SK-N-SH treated with all-trans-retinoic acid at 6 μM for 48 hours (cell line): ENCODE measurements around the gene PCSK2.

Source experiments
- ATAC-seq: fragments of 200-7000 bp; cut with Tn5 transposase; 3 replicates; pipeline ENCODE4 v1.9.1; 2020; ENCODE audit warnings: mild to moderate bottlenecking, moderate library complexity
- ARNTL ChIP-seq: fragments of 450-650 bp; formaldehyde crosslinking; IDR thresholded peaks from 2 replicates; pipeline ENCODE4 v1.5.0; 2020; ENCODE audit warnings: low read depth, mild to moderate bottlenecking, moderate library complexity, borderline replicate concordance
- BACH2 ChIP-seq: fragments of 250-450 bp; sonication (Bioruptor Pico); IDR thresholded peaks from 2 replicates; pipeline ENCODE4 v1.9.0; 2021; ENCODE audit warnings: mild to moderate bottlenecking, borderline replicate concordance
- CREB5 ChIP-seq: fragments of 250-450 bp; sonication (Bioruptor Pico); IDR thresholded peaks from 2 replicates; pipeline ENCODE4 v1.5.1; 2020; ENCODE audit warnings: low read depth, mild to moderate bottlenecking, moderate library complexity
- CSDC2 ChIP-seq: fragments of 250-450 bp; sonication (Bioruptor Pico); IDR thresholded peaks from 2 replicates; pipeline ENCODE4 v1.5.0; 2020; ENCODE audit warnings: mild to moderate bottlenecking, moderate library complexity
- ESRRG ChIP-seq: fragments of 250-450 bp; sonication (Bioruptor Pico); IDR thresholded peaks from 2 replicates; pipeline ENCODE4 v1.6.1; 2021; ENCODE audit warnings: mild to moderate bottlenecking
- ISL1 ChIP-seq: fragments of 250-450 bp; sonication (Bioruptor Pico); IDR thresholded peaks from 2 replicates; pipeline ENCODE4 v2.1.2; 2022; ENCODE audit warnings: mild to moderate bottlenecking, moderate library complexity
- OSR1 ChIP-seq: fragments of 250-450 bp; sonication (Bioruptor Pico); IDR thresholded peaks from 2 replicates; pipeline ENCODE4 v1.8.0; 2022; ENCODE audit warnings: moderate library complexity, mild to moderate bottlenecking, inconsistent platforms
- PATZ1 ChIP-seq: fragments of 250-450 bp; sonication (Bioruptor Pico); IDR thresholded peaks from 2 replicates; pipeline ENCODE4 v1.8.0; 2020; ENCODE audit warnings: mild to moderate bottlenecking, moderate library complexity, borderline replicate concordance
- POU6F1 ChIP-seq: fragments of 250-450 bp; sonication (Bioruptor Pico); IDR thresholded peaks from 2 replicates; pipeline ENCODE4 v1.8.0; 2021; ENCODE audit warnings: low read depth, mild to moderate bottlenecking, moderate library complexity, borderline replicate concordance
- SNAI2 ChIP-seq: fragments of 250-450 bp; sonication (Bioruptor Pico); IDR thresholded peaks from 2 replicates; pipeline ENCODE4 v1.5.0; 2020; ENCODE audit warnings: mild to moderate bottlenecking, moderate library complexity
- TCF4 ChIP-seq: fragments of 250-450 bp; sonication (Bioruptor Pico); IDR thresholded peaks from 2 replicates; pipeline ENCODE4 v1.8.0; 2021; ENCODE audit warnings: mild to moderate bottlenecking, moderate library complexity, borderline replicate concordance
- TOX ChIP-seq: fragments of 250-450 bp; sonication (Bioruptor Pico); IDR thresholded peaks from 2 replicates; pipeline ENCODE4 v1.8.0; 2021; ENCODE audit warnings: mild to moderate bottlenecking, moderate library complexity, borderline replicate concordance
- TSHZ2 ChIP-seq: fragments of 250-450 bp; sonication (Bioruptor Pico); IDR thresholded peaks from 2 replicates; pipeline ENCODE4 v1.5.0; 2020; ENCODE audit warnings: mild to moderate bottlenecking, moderate library complexity
- ZC3H10 ChIP-seq: fragments of 250-450 bp; sonication (Bioruptor Pico); IDR thresholded peaks from 2 replicates; pipeline ENCODE4 v1.5.1; 2021; ENCODE audit warnings: mild to moderate bottlenecking, moderate library complexity
- ZFP3 ChIP-seq: fragments of 250-450 bp; sonication (Bioruptor Pico); IDR thresholded peaks from 2 replicates; pipeline ENCODE4 v1.5.0; 2020; ENCODE audit warnings: mild to moderate bottlenecking, moderate library complexity
- ZFP30 ChIP-seq: fragments of 450-650 bp; formaldehyde crosslinking; IDR thresholded peaks from 2 replicates; pipeline ENCODE4 v1.5.0; 2022; ENCODE audit warnings: mild to moderate bottlenecking, moderate library complexity
- ZNF565 ChIP-seq: fragments of 450-650 bp; formaldehyde crosslinking; conservative IDR thresholded peaks from 2 replicates; pipeline ENCODE4 v1.5.0; 2020; ENCODE audit warnings: low read depth, mild to moderate bottlenecking, moderate library complexity
- ZNF70 ChIP-seq: fragments of 450-650 bp; formaldehyde crosslinking; IDR thresholded peaks from 2 replicates; pipeline ENCODE4 v1.5.0; 2020; ENCODE audit warnings: mild to moderate bottlenecking, moderate library complexity
- ZNF8 ChIP-seq: fragments of 450-650 bp; formaldehyde crosslinking; IDR thresholded peaks from 2 replicates; pipeline ENCODE4 v1.5.0; 2020; ENCODE audit warnings: mild to moderate bottlenecking, moderate library complexity

Gene PCSK2

GRCh38 chr20:17228624-17229061 is 1.8 kb downstream of the PCSK2 start (continued):
- no peak for TF ChIP-seq ARNTL (CRISPR knock-in tag)
- no peak for TF ChIP-seq ZNF70 (CRISPR knock-in tag)
- TF ChIP-seq SNAI2 (CRISPR knock-in tag) = no peak
- TF ChIP-seq ZFP30 = no peak
- TF ChIP-seq BACH2 (CRISPR knock-in tag) = no peak
- TF ChIP-seq OSR1 (CRISPR knock-in tag) = no peak
- no peak for TF ChIP-seq ZNF565
- TF ChIP-seq ZC3H10 (CRISPR knock-in tag) = no peak

- no peak for ATAC-seq
- TF ChIP-seq TCF4 (no peak), POU6F1 (CRISPR knock-in tag) (no peak), CREB5 (CRISPR knock-in tag) (no peak), TOX (CRISPR knock-in tag) (no peak), TSHZ2 (CRISPR knock-in tag) (no peak), PATZ1 (CRISPR knock-in tag) (no peak), ZNF8 (CRISPR knock-in tag) (no peak), ZNF70 (CRISPR knock-in tag) (no peak), ESRRG (CRISPR knock-in tag) (no peak), ISL1 (CRISPR knock-in tag) (no peak), ZC3H10 (CRISPR knock-in tag) (no peak), ZFP30 (no peak)
Measured at GRCh38 chr20:17229256-17229655, 2.4 kb downstream of the PCSK2 start.

- TF ChIP-seq ARNTL (CRISPR knock-in tag) (no peak), TOX (CRISPR knock-in tag) (no peak), TCF4 (no peak), SNAI2 (CRISPR knock-in tag) (no peak), ZFP3 (no peak), OSR1 (CRISPR knock-in tag) (no peak), ZC3H10 (CRISPR knock-in tag) (no peak), ZFP30 (no peak), ZNF70 (CRISPR knock-in tag) (no peak), POU6F1 (CRISPR knock-in tag) (no peak), CSDC2 (no peak), TSHZ2 (CRISPR knock-in tag) (no peak), ZNF8 (CRISPR knock-in tag) (no peak), ESRRG (CRISPR knock-in tag) (no peak)
- ATAC-seq = no peak
Measured at GRCh38 chr20:17233626-17234025, 6.8 kb downstream of the PCSK2 start.
